LNCaP clone FGC (cell line): ENCODE measurements around the gene FIGLA.

Source experiments
- DNase-seq: peaks from one replicate; pipeline ENCODE4 v3.0.0-alpha.2; 2011; ENCODE audit warnings: low read depth
- H3K4me3 ChIP-seq: 2 replicates; pipeline ENCODE4 v1.5.1; 2011; ENCODE audit warnings: mild to moderate bottlenecking, low read depth, low read length, control low read depth
- TF ChIP-seq, protein P1 (sequence below): IDR thresholded peaks from 2 replicates; pipeline ENCODE4 v1.5.1; 2012; ENCODE audit warnings: mild to moderate bottlenecking; ENCODE audit not compliant: control insufficient read depth, insufficient read depth; ENCODE audit errors: extremely low read depth

Gene FIGLA

DNA sequence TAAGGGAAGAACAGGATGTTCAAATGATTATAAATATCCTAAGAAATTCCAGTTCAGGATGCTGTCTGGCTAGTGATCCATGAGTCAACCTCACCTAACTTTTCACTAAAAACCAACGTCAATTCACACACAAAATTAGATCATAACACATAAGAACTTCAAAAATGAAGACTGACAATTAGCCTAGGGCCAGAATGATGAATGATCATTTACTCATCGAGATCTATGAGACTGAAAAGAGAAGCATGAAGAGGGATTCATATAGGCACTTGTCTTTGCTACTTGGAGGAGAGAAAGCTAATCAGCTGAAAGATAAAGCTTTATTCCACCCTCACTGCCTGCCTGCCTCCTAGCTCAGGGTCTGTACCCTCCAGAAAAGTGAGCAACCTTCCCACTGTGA lies 52.3 kb downstream of the FIGLA start:
- DNase-seq: no peak
- H3K4me3 ChIP-seq: no peak overlapping the region
- TF ChIP-seq, protein P1, sequence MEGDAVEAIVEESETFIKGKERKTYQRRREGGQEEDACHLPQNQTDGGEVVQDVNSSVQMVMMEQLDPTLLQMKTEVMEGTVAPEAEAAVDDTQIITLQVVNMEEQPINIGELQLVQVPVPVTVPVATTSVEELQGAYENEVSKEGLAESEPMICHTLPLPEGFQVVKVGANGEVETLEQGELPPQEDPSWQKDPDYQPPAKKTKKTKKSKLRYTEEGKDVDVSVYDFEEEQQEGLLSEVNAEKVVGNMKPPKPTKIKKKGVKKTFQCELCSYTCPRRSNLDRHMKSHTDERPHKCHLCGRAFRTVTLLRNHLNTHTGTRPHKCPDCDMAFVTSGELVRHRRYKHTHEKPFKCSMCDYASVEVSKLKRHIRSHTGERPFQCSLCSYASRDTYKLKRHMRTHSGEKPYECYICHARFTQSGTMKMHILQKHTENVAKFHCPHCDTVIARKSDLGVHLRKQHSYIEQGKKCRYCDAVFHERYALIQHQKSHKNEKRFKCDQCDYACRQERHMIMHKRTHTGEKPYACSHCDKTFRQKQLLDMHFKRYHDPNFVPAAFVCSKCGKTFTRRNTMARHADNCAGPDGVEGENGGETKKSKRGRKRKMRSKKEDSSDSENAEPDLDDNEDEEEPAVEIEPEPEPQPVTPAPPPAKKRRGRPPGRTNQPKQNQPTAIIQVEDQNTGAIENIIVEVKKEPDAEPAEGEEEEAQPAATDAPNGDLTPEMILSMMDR: no peak

DNA sequence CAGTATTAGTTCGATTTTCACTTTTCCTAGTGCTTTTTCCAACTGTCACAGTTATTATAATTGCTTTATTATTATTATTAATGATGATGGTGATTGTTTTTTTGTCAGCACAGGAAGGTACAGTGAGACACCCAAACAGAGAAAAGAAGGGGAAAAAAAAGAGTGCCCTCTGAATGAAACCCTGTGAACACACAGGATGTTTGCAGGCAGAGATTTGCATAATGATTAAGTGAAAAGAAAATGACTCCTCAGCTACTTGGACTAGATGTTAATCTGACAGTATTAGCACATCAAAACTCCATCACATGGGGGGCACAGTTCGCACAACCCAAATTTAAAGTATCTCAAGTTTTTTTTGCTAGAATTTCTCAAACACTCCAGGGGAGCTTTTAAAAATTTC lies 55.4 kb downstream of the FIGLA start:
- DNase-seq: no peak
- TF ChIP-seq, protein P1: no peak
- H3K4me3 ChIP-seq: no peak overlapping the region

DNA sequence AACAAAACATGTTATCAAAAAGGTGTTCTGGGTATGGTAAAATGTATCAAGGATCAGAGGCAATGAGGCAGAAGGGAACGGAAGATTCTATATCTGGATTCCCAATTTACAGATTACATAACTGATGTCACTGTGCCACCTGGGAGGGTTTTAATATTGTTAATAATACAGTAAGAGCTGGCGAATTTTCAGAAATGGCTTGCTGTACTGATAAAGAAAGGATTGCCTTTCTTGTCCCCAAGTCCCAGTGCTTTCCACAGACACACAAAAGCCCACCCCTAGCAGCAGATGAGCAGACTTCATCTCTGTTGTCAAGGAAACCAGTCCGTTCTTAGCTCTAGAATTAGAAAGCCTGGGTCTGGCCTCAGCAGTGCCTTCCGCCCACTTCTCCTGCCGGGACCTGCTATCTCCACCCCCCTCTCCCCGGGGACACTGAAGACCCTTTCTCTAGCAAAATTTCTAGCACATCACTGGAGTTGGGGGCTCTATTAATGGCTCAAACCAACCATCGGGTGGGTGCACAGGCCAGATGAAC lies 56.7 kb downstream of the FIGLA start:
- TF ChIP-seq, protein P1: no peak
- H3K4me3 ChIP-seq: no peak overlapping the region
- no peak for DNase-seq

DNA sequence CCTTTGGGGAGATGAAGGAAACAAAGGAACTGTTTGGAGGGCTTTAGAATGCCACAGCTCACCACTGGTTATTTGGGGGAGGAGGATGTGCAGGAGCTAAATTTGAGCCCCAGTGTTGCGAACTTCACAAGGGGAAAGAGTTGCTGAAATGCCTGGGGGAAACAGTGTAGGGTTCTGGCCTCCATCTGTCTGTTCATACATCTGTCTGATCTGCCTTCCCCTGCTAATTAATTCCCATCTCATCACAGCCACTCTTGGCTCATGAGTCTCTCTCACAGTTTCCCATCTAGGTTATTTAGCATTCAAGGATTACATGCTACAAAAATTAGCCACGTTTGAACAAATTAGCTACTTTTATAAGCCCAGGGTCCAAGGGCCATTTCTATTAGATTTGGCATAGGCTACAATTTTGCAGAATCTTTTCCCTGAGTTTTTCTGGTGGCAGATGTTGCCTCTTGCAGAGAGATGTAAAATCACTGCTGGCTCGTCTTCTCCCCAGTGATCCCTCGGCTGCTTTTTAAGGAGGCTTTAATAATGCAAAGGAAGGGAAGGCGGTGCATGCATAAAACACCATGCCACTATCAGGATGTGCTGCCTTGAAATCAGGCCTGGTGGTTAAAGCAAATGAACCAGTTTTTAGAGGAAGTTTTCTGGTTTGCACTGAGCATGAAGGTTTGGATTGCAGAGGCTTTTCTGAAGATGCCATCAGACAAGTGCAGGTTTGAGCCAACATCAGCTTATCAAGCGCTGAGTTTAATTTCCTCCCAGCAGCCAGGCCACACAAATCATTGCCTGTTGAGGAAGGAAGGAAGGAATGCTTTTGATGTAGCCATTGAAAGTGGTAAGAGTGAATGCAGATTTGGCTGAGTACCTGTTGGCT lies 57.4 kb downstream of the FIGLA start:
- no peak for DNase-seq
- TF ChIP-seq, protein P1: no peak
- no peak overlapping the region for H3K4me3 ChIP-seq

DNA sequence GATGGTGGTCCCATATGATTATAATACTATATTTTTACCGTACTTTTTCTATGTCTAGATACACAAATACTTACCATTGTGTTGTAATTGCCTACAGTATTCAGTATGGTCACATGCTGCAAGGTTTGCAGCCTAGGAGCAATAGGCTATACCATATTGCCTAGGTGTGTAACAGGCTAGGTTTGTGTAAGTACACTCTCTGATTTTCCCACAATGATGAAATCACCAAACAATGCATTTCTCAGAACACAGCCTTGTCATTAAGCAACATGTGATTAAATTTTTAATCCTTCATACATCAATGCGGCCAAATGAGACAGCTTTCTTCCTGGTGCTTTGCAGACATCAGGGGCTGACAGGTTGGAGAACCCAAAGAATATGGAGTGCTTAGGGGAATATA lies 59.7 kb downstream of the FIGLA start:
- no peak overlapping the region for H3K4me3 ChIP-seq
- TF ChIP-seq, protein P1: no peak
- DNase-seq: no peak

DNA sequence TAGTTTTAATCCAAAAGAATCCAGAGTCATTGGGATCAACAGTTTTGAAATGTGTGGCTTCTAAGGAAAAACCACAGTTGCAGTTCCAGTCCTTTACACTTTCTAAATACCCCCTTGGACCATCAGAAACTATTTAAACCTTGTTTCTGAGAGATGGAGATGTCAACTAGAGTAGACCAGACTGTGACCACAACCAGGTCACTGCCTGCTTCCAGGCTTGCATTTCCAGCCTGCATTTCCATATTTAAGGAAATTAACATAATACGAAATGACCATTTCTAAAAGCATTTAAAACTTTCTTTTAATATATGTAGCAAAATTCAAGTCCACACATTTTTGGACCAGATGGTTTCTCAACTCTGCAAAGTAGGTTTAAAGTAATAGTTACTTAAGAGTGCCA lies 60.8 kb downstream of the FIGLA start:
- no peak for DNase-seq
- no peak overlapping the region for H3K4me3 ChIP-seq
- TF ChIP-seq, protein P1: no peak
